K562 (cell line): ENCODE data around the gene UNC119. TPM values are rescaled to one million over a fixed set of nuclear protein-coding genes. Genes with fewer than 3 reads are reported as not detected.
A peak's percentile ranks its signal among the peaks of the same experiment; 100 is the strongest.

ENCODE experiments used
- BRD9 ChIP-seq: fragments of 450-650 bp; IDR thresholded peaks from 2 replicates; pipeline ENCODE4 v1.6.1; 2018; ENCODE audit warnings: low read depth; ENCODE audit not compliant: partially characterized antibody
- CTBP1 ChIP-seq: fragments of 450-650 bp; IDR thresholded peaks from 2 replicates; pipeline ENCODE4 v1.6.1; 2016; ENCODE audit warnings: borderline replicate concordance
- E2F6 ChIP-seq, 2 experiments: IDR thresholded peaks; 2 replicates each; pipeline ENCODE4 v1.6.1; 2011; ENCODE audit warnings: borderline replicate concordance in 1 of 2, control low read depth in 1 of 2, low read depth in 1 of 2, low read length in 1 of 2, mild to moderate bottlenecking in 1 of 2, mixed read lengths in 1 of 2, moderate library complexity in 1 of 2; ENCODE audit not compliant: insufficient read depth in 1 of 2, insufficient read length in 1 of 2, poor library complexity in 1 of 2, severe bottlenecking in 1 of 2; ENCODE audit errors: extremely low read depth in 1 of 2
- NKRF ChIP-seq: fragments of 450-650 bp; IDR thresholded peaks from 2 replicates; pipeline ENCODE4 v1.6.1; 2016; ENCODE audit warnings: borderline replicate concordance
- RNF2 ChIP-seq: sonication (generic); IDR thresholded peaks from 2 replicates; pipeline ENCODE4 v1.6.1; 2016
- ZBTB34 ChIP-seq: fragments of 250-450 bp; sonication (Bioruptor Pico); IDR thresholded peaks from 2 replicates; pipeline ENCODE4 v1.8.0; 2021; ENCODE audit warnings: mild to moderate bottlenecking, moderate library complexity
- ZNF143 ChIP-seq: sonication (generic); formaldehyde crosslinking; IDR thresholded peaks from 2 replicates; pipeline ENCODE4 v1.9.0; 2022; ENCODE audit warnings: mild to moderate bottlenecking, missing genetic modification reagents
- ZNF184 ChIP-seq: sonication (generic); formaldehyde crosslinking; IDR thresholded peaks from 2 replicates; pipeline ENCODE4 v1.5.0; 2020; ENCODE audit warnings: missing genetic modification reagents
- ZNF707 ChIP-seq: fragments of 250-450 bp; sonication (Bioruptor Pico); conservative IDR thresholded peaks from 2 replicates; pipeline ENCODE4 v1.8.0; 2022; ENCODE audit warnings: inconsistent platforms, mild to moderate bottlenecking, moderate library complexity
- polyA plus RNA-seq, 8 experiments: library from polyadenylated mRNA; depleted of rRNA in 4 of 8; stranded (reverse) in 5 of 8; unstranded in 3 of 8; fragments of >200 nt; fragmentation: Nextera tagmentation in 2 of 8; fragmentation: Illumina TruSeq in 1 of 8; extraction: Ambion mirVana in 2 of 8; extraction: Trizol in 1 of 8; gene quantifications; 2 replicates each; pipeline versions ENCODE4 v1.2.1 to v1.2.3, GENCODE V29; 2011 to 2014; ENCODE audit warnings: inconsistent platforms in 1 of 8, missing spikeins in 1 of 8
- total RNA-seq, 7 experiments: library from RNA; depleted of rRNA in 6 of 7; stranded (reverse); fragments of >200 nt in 6 of 7; fragmentation: Illumina TruSeq in 2 of 7; extraction: Trizol in 2 of 7; gene quantifications; 2 replicates each; pipeline versions ENCODE4 v1.2.1 to v1.2.3, GENCODE V29; 2011 to 2021; ENCODE audit warnings: low replicate concordance in 1 of 7
- TF ChIP-seq, protein P1 (sequence below), 2 experiments: fragments of 450-650 bp; IDR thresholded peaks; 2 replicates each; pipeline ENCODE4 v1.6.1; 2016; ENCODE audit warnings: mild to moderate bottlenecking in 2 of 2, borderline replicate concordance in 1 of 2, low read depth in 1 of 2, moderate library complexity in 1 of 2

UNC119 gene
- total and polyA plus RNA-seq, 9 of the 15 experiments (the other 6 are each of a cell fraction or from before 2014, with no cell fraction given) = 0.37 to 47.7 (median 16.3) TPM

DNA sequence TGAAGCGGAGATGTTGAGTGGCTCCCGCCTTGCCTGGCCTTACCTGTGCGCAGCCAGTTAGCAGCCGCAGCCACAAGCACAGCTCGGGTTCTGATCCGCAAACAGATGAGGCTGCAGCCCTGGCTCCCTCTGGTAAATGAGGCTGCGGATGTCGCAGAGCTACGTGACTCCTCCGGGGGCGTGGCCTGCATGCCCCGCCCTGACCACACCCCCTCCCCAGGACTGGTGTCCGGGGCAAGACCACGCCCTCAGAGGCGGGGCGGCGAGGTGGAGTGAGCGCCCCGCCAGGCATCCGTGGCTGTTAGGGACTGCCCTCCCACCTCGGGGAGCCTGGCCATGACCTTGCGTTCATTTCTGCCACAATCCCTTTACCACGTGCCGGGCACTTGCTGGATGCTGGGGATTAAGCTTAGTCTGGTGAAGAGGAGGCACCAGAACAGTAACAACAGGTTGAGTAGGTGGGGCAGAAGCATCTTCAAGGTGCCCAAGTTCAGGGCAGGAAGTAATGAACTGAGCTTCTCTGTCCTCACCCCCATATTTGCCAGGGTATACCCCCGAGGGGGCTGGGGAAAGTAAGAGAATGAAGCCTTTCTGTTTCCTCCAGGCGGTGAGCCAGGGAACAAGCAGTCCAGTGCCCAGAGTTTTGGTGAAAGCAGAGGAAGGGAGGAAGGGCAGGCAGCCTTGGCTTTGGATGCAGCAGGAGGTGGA, 24.5 kb upstream of the UNC119 start, which contains the start of gene ALDOC (continued):
- TF ChIP-seq, protein P1, sequence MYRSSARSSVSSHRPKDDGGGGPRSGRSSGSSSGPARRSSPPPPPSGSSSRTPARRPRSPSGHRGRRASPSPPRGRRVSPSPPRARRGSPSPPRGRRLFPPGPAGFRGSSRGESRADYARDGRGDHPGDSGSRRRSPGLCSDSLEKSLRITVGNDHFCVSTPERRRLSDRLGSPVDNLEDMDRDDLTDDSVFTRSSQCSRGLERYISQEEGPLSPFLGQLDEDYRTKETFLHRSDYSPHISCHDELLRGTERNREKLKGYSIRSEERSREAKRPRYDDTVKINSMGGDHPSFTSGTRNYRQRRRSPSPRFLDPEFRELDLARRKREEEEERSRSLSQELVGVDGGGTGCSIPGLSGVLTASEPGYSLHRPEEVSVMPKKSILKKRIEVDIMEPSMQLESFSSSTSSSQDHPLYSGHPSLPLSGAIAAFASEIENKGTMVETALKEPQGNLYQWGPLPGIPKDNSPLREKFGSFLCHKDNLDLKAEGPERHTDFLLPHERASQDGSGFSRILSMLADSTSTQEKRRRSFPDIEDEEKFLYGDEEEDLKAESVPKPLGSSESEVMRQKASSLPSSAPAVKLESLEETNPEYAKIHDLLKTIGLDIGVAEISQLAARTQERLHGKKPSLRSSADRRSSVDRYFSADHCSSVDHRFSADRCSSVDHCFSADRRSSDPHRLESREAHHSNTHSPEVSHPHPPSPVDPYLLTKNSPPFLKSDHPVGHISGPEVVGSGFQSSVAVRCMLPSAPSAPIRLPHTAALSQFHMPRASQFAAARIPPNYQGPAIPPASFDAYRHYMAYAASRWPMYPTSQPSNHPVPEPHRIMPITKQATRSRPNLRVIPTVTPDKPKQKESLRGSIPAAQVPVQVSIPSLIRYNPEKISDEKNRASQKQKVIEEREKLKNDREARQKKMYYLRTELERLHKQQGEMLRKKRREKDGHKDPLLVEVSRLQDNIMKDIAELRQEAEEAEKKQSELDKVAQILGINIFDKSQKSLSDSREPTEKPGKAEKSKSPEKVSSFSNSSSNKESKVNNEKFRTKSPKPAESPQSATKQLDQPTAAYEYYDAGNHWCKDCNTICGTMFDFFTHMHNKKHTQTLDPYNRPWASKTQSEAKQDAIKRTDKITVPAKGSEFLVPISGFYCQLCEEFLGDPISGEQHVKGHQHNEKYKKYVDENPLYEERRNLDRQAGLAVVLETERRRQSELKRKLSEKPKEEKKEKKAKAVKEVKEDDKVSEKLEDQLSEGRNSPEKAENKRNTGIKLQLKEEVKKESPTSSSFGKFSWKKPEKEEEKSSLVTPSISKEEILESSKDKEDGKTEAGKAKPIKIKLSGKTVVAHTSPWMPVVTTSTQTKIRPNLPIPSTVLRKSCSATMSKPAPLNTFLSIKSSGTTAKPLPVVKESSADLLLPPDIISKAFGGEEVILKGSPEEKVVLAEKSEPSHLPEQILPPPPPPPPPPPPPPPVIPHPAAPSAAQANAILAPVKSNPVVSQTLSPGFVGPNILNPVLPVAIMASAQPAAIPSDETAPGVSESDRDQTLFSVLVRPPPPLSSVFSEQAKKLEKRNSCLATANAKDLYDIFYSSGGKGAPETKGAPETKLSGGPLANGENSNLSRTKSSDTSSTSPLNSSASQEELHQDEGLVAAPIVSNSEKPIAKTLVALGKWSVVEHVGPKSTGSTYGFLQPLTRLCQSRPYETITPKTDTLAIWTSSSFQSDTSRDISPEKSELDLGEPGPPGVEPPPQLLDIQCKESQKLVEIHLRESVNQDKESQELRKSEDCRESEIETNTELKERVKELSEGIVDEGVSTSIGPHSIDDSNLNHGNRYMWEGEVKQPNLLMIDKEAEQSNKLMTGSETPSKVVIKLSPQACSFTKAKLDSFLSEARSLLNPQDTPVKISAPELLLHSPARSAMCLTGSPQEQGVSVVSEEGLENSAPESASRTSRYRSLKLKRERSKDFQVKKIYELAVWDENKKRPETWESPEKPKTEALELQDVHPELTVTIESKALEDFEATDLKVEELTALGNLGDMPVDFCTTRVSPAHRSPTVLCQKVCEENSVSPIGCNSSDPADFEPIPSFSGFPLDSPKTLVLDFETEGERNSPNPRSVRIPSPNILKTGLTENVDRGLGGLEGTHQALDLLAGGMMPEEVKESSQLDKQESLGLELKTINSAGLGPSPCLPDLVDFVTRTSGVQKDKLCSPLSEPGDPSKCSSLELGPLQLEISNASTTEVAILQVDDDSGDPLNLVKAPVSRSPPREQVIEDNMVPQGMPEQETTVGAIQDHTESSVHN (IDR thresholded peaks at IDR 0.05; ENCODE audit: borderline replicate concordance in 1 of 2, low read depth in 1 of 2) = no peak
- TF ChIP-seq ZNF143 (CRISPR knock-in tag) (no peak), CTBP1 (peak; percentile 85), E2F6 (IDR thresholded peaks at IDR 0.05; ENCODE audit: borderline replicate concordance in 1 of 2, extremely low read depth in 1 of 2, insufficient read depth in 1 of 2, insufficient read length in 1 of 2, low read depth in 1 of 2, low read length in 1 of 2, poor library complexity in 1 of 2, severe bottlenecking in 1 of 2) (peak; percentile 78 to 90), RNF2 (no peak), ZNF707 (CRISPR knock-in tag) (no peak), ZNF184 (no peak), NKRF (no peak; the same call in 1 of the 2 replicates), BRD9 (no peak), ZBTB34 (CRISPR knock-in tag) (no peak)
